ENCODE measurements around the gene WDR45B.
"Not testable (repeated sequence)": the region's sequence is repeated elsewhere in the genome, so short reads cannot be mapped to it uniquely, and the experiment has no call there.

WDR45B gene

GRCh38 chr17:82577300-82577699, 70.9 kb downstream of the WDR45B start:
- no peak for DNase-seq

GRCh38 chr17:82575581-82576221, 72.5 kb downstream of the WDR45B start:
- DNase-seq, result not testable (repeated sequence)

GRCh38 chr17:82574041-82574440, 74.2 kb downstream of the WDR45B start:
- DNase-seq, result no peak

- no peak for DNase-seq
Observed at GRCh38 chr17:82571855-82572254, 76.4 kb downstream of the WDR45B start.

- no peak for DNase-seq
Observed at GRCh38 chr17:82570277-82570676, 78.0 kb downstream of the WDR45B start.

GRCh38 chr17:82569621-82570020, 78.6 kb downstream of the WDR45B start:
- DNase-seq, result no peak

GRCh38 chr17:82568997-82569393, 79.2 kb downstream of the WDR45B start:
- DNase-seq, result no peak

GRCh38 chr17:82567286-82567685, 81.0 kb downstream of the WDR45B start:
- no peak for DNase-seq

GRCh38 chr17:82566129-82566960, 81.9 kb downstream of the WDR45B start:
- no peak for DNase-seq

- DNase-seq, result no peak
Observed at GRCh38 chr17:82565551-82565950, 82.7 kb downstream of the WDR45B start.

All from activated CD4-positive, alpha-beta T cell treated with anti-CD3 and anti-CD28 coated beads, Interleukin-10, Interleukin-2, amounts not matched to agents 100 ng/mL and 50 ng/mL, durations not matched to agents 16 hours and 8 hours (primary cell).